ENCODE measurements around the gene ACLY.

Gene ACLY

GRCh38 chr17:41939044-41939692 is 20.4 kb upstream of the ACLY start:
- no peaks in the 10 kb centered on the region for H3K27me3 ChIP-seq (ENCODE audit: insufficient read depth, low read length)
- H3K27ac ChIP-seq (ENCODE audit: low read depth, low read length, poor library complexity, severe bottlenecking) = no peak overlapping the region
- peaks cover 3% of the 10 kb centered on the region for H3K4me1 ChIP-seq (ENCODE audit: insufficient read depth, low read length, severe bottlenecking)
- H3K4me3 ChIP-seq (ENCODE audit: low read depth, low read length, poor library complexity, severe bottlenecking) = no peak overlapping the region
- no peaks in the 10 kb centered on the region for H3F3A ChIP-seq (ENCODE audit: insufficient read depth, low read length)
- no peaks in the 10 kb centered on the region for H3K79me2 ChIP-seq (ENCODE audit: insufficient read depth, low read length)
- TF ChIP-seq EZH2 (IDR thresholded peaks at IDR 0.05; ENCODE audit: borderline replicate concordance, low read length) (no peak), CTCF (IDR thresholded peaks at IDR 0.05; ENCODE audit: low read length) (no peak)
- no peaks in the 10 kb centered on the region for H3K9me2 ChIP-seq (ENCODE audit: low read depth, low read length)
- H4K20me1 ChIP-seq (ENCODE audit: insufficient read depth, low read length) = no peaks in the 10 kb centered on the region
- no peak overlapping the region for H3K9ac ChIP-seq (ENCODE audit: low read length)
- no peak overlapping the region for H3K4me2 ChIP-seq (ENCODE audit: low read length)
- H2AFZ ChIP-seq (ENCODE audit: low read length) = no peak overlapping the region
- no peaks in the 10 kb centered on the region; the same call in 1 of the 2 replicates for H3K36me3 ChIP-seq (ENCODE audit: insufficient read depth, low read length)
- no peaks in the 10 kb centered on the region for H3K9me3 ChIP-seq (ENCODE audit: low read length)

GRCh38 chr17:41937970-41938954 is 19.5 kb upstream of the ACLY start:
- no peak overlapping the region for H2AFZ ChIP-seq (ENCODE audit: low read length)

DNA sequence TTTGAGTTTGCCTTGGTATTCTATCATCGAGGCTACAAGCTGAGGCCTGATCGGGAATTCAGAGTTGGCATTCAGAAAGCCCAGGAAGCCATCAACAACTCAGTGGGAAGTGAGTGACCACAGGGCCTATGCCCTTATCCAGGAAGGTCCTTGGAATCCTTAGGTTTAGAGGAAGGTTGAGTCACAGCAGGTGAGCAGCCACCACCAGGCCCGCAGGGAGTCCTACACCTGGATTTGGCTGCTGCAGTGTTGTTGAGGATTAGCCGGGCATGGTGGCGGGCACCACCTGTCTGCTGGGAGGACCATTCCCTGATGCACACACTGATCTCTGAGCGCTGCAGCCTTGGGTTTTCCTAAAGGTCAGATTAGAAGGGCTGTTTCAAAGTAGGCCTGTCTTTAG is 16.9 kb upstream of the ACLY start:
- no peaks in the 10 kb centered on the region for H3K9me3 ChIP-seq (ENCODE audit: low read length)
- H3K9me2 ChIP-seq (ENCODE audit: low read depth, low read length) = no peaks in the 10 kb centered on the region
- H3K36me3 ChIP-seq (ENCODE audit: insufficient read depth, low read length) = no peaks in the 10 kb centered on the region; the same call in 1 of the 2 replicates
- no peak overlapping the region for H3K9ac ChIP-seq (ENCODE audit: low read length)
- no peak overlapping the region for H3K4me2 ChIP-seq (ENCODE audit: low read length)
- no peak overlapping the region for H2AFZ ChIP-seq (ENCODE audit: low read length)
- no peak for TF ChIP-seq CTCF (IDR thresholded peaks at IDR 0.05; ENCODE audit: low read length)
- no peak for TF ChIP-seq EZH2 (IDR thresholded peaks at IDR 0.05; ENCODE audit: borderline replicate concordance, low read length)
- no peak overlapping the region for H3K27ac ChIP-seq (ENCODE audit: low read depth, low read length, poor library complexity, severe bottlenecking)
- H3K27me3 ChIP-seq (ENCODE audit: insufficient read depth, low read length) = no peaks in the 10 kb centered on the region
- no peaks in the 10 kb centered on the region for H4K20me1 ChIP-seq (ENCODE audit: insufficient read depth, low read length)
- no peaks in the 10 kb centered on the region for H3K79me2 ChIP-seq (ENCODE audit: insufficient read depth, low read length)
- no peak overlapping the region for H3K4me3 ChIP-seq (ENCODE audit: low read depth, low read length, poor library complexity, severe bottlenecking)
- H3F3A ChIP-seq (ENCODE audit: insufficient read depth, low read length) = no peaks in the 10 kb centered on the region
- peaks cover 7% of the 10 kb centered on the region for H3K4me1 ChIP-seq (ENCODE audit: insufficient read depth, low read length, severe bottlenecking)

More at GRCh38 chr17:41937970-41938954, 19.5 kb upstream of the ACLY start:
- H3K9ac ChIP-seq (ENCODE audit: low read length) = no peak overlapping the region
- peaks cover 3% of the 10 kb centered on the region for H3K4me1 ChIP-seq (ENCODE audit: insufficient read depth, low read length, severe bottlenecking)
- no peak overlapping the region for H3K27ac ChIP-seq (ENCODE audit: low read depth, low read length, poor library complexity, severe bottlenecking)
- TF ChIP-seq EZH2 (IDR thresholded peaks at IDR 0.05; ENCODE audit: borderline replicate concordance, low read length) = no peak
- TF ChIP-seq CTCF (IDR thresholded peaks at IDR 0.05; ENCODE audit: low read length) = no peak
- H3K9me3 ChIP-seq (ENCODE audit: low read length) = no peaks in the 10 kb centered on the region
- no peaks in the 10 kb centered on the region for H3K79me2 ChIP-seq (ENCODE audit: insufficient read depth, low read length)
- H3F3A ChIP-seq (ENCODE audit: insufficient read depth, low read length) = no peaks in the 10 kb centered on the region
- H3K36me3 ChIP-seq (ENCODE audit: insufficient read depth, low read length) = no peaks in the 10 kb centered on the region; the same call in 1 of the 2 replicates
- H3K4me3 ChIP-seq (ENCODE audit: low read depth, low read length, poor library complexity, severe bottlenecking) = no peak overlapping the region
- H4K20me1 ChIP-seq (ENCODE audit: insufficient read depth, low read length) = no peaks in the 10 kb centered on the region
- H3K9me2 ChIP-seq (ENCODE audit: low read depth, low read length) = no peaks in the 10 kb centered on the region
- H3K27me3 ChIP-seq (ENCODE audit: insufficient read depth, low read length) = no peaks in the 10 kb centered on the region
- H3K4me2 ChIP-seq (ENCODE audit: low read length) = no peak overlapping the region

All from OCI-LY1 (cell line).